Tibial nerve (tissue), 4 donors: Measurements from ENCODE around the gene WDPCP.

Source experiments
- EP300 ChIP-seq, 2 donors: sonication (generic); formaldehyde crosslinking; IDR thresholded peaks; one replicate each; pipeline ENCODE4 v1.6.1; 2017; ENCODE audit warnings: antibody characterized with exemption in 2 of 2, mild to moderate bottlenecking in 1 of 2
- POLR2A ChIP-seq, 2 donors: fragments of 450-650 bp; IDR thresholded peaks; one replicate each; pipeline ENCODE4 v1.6.1; 2017; ENCODE audit warnings: antibody characterized with exemption in 2 of 2, mild to moderate bottlenecking in 2 of 2, moderate library complexity in 2 of 2
- TF ChIP-seq, protein P1 (sequence below), 5 experiments: fragments of 200-600 bp in 3 of 5; fragments of 450-650 bp in 2 of 5; sonication (generic) in 3 of 5; IDR thresholded peaks; one replicate each; pipeline ENCODE4 v1.5.1; 2016 to 2019; ENCODE audit warnings: antibody characterized with exemption in 5 of 5, mild to moderate bottlenecking in 3 of 5, moderate library complexity in 2 of 5

DNA sequence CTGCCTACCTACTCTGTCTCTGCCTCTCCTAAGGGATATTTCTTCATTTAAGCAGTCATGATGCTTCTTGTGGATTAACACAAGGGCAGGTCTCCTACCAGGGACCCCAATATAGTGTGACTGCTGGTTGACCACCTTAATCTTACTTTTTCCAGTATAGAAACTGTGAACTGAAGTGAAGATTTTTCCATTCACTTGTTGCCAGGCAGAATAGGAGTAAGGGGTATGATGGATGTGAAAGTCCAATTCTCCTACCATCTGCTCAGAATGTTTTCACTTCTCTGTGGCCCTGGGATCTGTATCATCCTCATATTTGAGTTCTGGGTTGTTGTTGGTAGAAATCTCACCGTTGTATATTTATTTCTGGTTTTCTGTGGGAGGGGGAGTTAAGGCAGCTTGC is 247.8 kb downstream of the WDPCP start:
- no peak for TF ChIP-seq POLR2A (IDR thresholded peaks at IDR 0.05)
- TF ChIP-seq, protein P1, sequence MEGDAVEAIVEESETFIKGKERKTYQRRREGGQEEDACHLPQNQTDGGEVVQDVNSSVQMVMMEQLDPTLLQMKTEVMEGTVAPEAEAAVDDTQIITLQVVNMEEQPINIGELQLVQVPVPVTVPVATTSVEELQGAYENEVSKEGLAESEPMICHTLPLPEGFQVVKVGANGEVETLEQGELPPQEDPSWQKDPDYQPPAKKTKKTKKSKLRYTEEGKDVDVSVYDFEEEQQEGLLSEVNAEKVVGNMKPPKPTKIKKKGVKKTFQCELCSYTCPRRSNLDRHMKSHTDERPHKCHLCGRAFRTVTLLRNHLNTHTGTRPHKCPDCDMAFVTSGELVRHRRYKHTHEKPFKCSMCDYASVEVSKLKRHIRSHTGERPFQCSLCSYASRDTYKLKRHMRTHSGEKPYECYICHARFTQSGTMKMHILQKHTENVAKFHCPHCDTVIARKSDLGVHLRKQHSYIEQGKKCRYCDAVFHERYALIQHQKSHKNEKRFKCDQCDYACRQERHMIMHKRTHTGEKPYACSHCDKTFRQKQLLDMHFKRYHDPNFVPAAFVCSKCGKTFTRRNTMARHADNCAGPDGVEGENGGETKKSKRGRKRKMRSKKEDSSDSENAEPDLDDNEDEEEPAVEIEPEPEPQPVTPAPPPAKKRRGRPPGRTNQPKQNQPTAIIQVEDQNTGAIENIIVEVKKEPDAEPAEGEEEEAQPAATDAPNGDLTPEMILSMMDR (IDR thresholded peaks at IDR 0.05): no peak
- TF ChIP-seq EP300 (IDR thresholded peaks at IDR 0.05): no peak
